ENCODE measurements around the gene AFAP1L1.

DNA sequence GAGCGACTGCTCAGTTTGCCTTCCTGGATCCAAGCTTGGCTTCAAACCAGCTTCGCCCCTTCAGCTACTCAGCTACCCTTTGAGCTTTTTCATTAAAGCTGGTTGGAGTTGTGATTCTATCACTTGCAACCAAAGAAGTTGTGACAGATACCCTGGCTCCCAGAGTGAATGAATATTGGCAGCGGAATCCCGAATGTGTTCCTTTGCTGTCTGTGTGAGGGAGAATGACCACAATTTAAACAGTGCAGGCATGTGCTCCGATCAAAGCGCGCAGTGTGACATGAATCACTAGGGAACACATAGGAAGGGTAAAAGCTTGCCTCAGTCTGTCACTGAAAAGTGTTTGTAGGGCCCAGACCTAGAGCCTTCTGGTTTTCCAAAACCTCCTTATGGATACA lies 6.6 kb upstream of the AFAP1L1 start:
- TF ChIP-seq, protein P1, sequence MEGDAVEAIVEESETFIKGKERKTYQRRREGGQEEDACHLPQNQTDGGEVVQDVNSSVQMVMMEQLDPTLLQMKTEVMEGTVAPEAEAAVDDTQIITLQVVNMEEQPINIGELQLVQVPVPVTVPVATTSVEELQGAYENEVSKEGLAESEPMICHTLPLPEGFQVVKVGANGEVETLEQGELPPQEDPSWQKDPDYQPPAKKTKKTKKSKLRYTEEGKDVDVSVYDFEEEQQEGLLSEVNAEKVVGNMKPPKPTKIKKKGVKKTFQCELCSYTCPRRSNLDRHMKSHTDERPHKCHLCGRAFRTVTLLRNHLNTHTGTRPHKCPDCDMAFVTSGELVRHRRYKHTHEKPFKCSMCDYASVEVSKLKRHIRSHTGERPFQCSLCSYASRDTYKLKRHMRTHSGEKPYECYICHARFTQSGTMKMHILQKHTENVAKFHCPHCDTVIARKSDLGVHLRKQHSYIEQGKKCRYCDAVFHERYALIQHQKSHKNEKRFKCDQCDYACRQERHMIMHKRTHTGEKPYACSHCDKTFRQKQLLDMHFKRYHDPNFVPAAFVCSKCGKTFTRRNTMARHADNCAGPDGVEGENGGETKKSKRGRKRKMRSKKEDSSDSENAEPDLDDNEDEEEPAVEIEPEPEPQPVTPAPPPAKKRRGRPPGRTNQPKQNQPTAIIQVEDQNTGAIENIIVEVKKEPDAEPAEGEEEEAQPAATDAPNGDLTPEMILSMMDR (conservative IDR thresholded peaks at IDR 0.05; ENCODE audit: low read depth, low read length): no peak
- TF ChIP-seq EZH2phosphoT487 (IDR thresholded peaks at IDR 0.05; ENCODE audit: borderline replicate concordance, low read length): no peak
- TF ChIP-seq EZH2 (IDR thresholded peaks at IDR 0.05; ENCODE audit: low read length, unreplicated experiment): no peak
